HepG2 (cell line): ENCODE results near the gene MAPK11. TPM values are rescaled to one million over a fixed set of nuclear protein-coding genes. Genes with fewer than 3 reads are reported as not detected.

Experiments
- ATF3 ChIP-seq: sonication (generic); formaldehyde crosslinking; IDR thresholded peaks from 2 replicates; pipeline ENCODE4 v1.4.0; 2020; ENCODE audit warnings: missing genetic modification reagents
- RERE ChIP-seq: IDR thresholded peaks from 2 replicates; pipeline ENCODE4 v1.6.1; 2016; ENCODE audit warnings: low read depth, missing genetic modification reagents, missing compliant biosample characterization
- RORA ChIP-seq: sonication (generic); formaldehyde crosslinking; IDR thresholded peaks from 2 replicates; pipeline ENCODE4 v1.5.0; 2020; ENCODE audit warnings: mild to moderate bottlenecking, missing genetic modification reagents, moderate library complexity
- TEAD2 ChIP-seq: sonication (generic); formaldehyde crosslinking; IDR thresholded peaks from 2 replicates; pipeline ENCODE4 v1.9.0; 2021; ENCODE audit warnings: missing genetic modification reagents
- ZNF441 ChIP-seq: sonication (generic); formaldehyde crosslinking; IDR thresholded peaks from 2 replicates; pipeline ENCODE4 v1.7.0; 2021; ENCODE audit warnings: missing genetic modification reagents, borderline replicate concordance
- ZNF468 ChIP-seq: sonication (generic); formaldehyde crosslinking; IDR thresholded peaks from 2 replicates; pipeline ENCODE4 v1.8.0; 2022; ENCODE audit warnings: mild to moderate bottlenecking, moderate library complexity, missing genetic modification reagents
- ZSCAN31 ChIP-seq: sonication (generic); formaldehyde crosslinking; IDR thresholded peaks from 2 replicates; pipeline ENCODE4 v1.5.0; 2020; ENCODE audit warnings: low read depth, mild to moderate bottlenecking, missing genetic modification reagents
- polyA plus RNA-seq, 8 experiments: library from polyadenylated mRNA; depleted of rRNA in 3 of 8; stranded (reverse) in 7 of 8; unstranded in 1 of 8; fragments of >200 nt; fragmentation: Illumina TruSeq in 4 of 8; extraction: Trizol in 4 of 8; gene quantifications; 2 replicates each; pipeline versions ENCODE4 v1.2.1 to v1.2.3, GENCODE V29; 2011 to 2016; ENCODE audit warnings: low read depth in 4 of 8, missing spikeins in 1 of 8, mixed read lengths in 1 of 8; ENCODE audit not compliant: insufficient read depth in 1 of 8
- total RNA-seq, 5 experiments: library from RNA; depleted of rRNA; stranded (reverse); fragments of >200 nt; fragmentation: Illumina TruSeq; extraction: Trizol; gene quantifications; 2 replicates each; pipeline ENCODE4 v1.2.3, GENCODE V29; 2016; ENCODE audit warnings: low read depth in 1 of 5
- TF ChIP-seq, protein P1 (sequence below): sonication (generic); formaldehyde crosslinking; IDR thresholded peaks from 2 replicates; pipeline ENCODE4 v1.5.1; 2020; ENCODE audit warnings: mild to moderate bottlenecking, missing genetic modification reagents, moderate library complexity

MAPK11 gene
- total and polyA plus RNA-seq, 2 of the 13 experiments (the other 11 are each of a cell fraction or from before 2014, with no cell fraction given), result 0.15 to 0.17 TPM

- TF ChIP-seq RERE (CRISPR knock-in tag) (no peak), ZSCAN31 (no peak), ATF3 (CRISPR knock-in tag) (no peak), ZNF468 (CRISPR knock-in tag) (no peak), ZNF441 (CRISPR knock-in tag) (no peak), TEAD2 (CRISPR knock-in tag) (no peak), RORA (CRISPR knock-in tag) (no peak)
- TF ChIP-seq, protein P1, sequence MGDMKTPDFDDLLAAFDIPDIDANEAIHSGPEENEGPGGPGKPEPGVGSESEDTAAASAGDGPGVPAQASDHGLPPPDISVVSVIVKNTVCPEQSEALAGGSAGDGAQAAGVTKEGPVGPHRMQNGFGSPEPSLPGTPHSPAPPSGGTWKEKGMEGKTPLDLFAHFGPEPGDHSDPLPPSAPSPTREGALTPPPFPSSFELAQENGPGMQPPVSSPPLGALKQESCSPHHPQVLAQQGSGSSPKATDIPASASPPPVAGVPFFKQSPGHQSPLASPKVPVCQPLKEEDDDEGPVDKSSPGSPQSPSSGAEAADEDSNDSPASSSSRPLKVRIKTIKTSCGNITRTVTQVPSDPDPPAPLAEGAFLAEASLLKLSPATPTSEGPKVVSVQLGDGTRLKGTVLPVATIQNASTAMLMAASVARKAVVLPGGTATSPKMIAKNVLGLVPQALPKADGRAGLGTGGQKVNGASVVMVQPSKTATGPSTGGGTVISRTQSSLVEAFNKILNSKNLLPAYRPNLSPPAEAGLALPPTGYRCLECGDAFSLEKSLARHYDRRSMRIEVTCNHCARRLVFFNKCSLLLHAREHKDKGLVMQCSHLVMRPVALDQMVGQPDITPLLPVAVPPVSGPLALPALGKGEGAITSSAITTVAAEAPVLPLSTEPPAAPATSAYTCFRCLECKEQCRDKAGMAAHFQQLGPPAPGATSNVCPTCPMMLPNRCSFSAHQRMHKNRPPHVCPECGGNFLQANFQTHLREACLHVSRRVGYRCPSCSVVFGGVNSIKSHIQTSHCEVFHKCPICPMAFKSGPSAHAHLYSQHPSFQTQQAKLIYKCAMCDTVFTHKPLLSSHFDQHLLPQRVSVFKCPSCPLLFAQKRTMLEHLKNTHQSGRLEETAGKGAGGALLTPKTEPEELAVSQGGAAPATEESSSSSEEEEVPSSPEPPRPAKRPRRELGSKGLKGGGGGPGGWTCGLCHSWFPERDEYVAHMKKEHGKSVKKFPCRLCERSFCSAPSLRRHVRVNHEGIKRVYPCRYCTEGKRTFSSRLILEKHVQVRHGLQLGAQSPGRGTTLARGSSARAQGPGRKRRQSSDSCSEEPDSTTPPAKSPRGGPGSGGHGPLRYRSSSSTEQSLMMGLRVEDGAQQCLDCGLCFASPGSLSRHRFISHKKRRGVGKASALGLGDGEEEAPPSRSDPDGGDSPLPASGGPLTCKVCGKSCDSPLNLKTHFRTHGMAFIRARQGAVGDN (CRISPR knock-in tag), result peak; percentile 69
These were observed 27.5 kb upstream of the MAPK11 start (continued) for GRCh38 chr22:50297510-50298265.
